Fibroblast of skin of right biceps (primary cell): ENCODE measurements around the gene SRR.
"Not testable (repeated sequence)": the region's sequence is repeated elsewhere in the genome, so short reads cannot be mapped to it uniquely, and the experiment has no call there.

ENCODE experiments used
- DNase-seq: peaks from one replicate; pipeline ENCODE4 v3.0.0-alpha.2; 2013

Gene SRR, protein sequence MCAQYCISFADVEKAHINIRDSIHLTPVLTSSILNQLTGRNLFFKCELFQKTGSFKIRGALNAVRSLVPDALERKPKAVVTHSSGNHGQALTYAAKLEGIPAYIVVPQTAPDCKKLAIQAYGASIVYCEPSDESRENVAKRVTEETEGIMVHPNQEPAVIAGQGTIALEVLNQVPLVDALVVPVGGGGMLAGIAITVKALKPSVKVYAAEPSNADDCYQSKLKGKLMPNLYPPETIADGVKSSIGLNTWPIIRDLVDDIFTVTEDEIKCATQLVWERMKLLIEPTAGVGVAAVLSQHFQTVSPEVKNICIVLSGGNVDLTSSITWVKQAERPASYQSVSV

GRCh38 chr17:2303204-2304188 is at the start of gene SRR, which contains the start of gene SMG6:
TSS of gene SRR (plus strand) at chr17:2303950. CDS start at chr17:2315561, 11,611 bp downstream.
TSS of gene SMG6 (minus strand) at chr17:2303785. CDS start at chr17:2303720, 65 bp downstream.
- peak; percentile 92 for DNase-seq

- DNase-seq = not testable (repeated sequence)
Measured at GRCh38 chr17:2258830-2259229, 44.9 kb upstream of the SRR start.

- peak; percentile 69 for DNase-seq
Measured at GRCh38 chr17:2259769-2260536, 43.8 kb upstream of the SRR start.

DNA sequence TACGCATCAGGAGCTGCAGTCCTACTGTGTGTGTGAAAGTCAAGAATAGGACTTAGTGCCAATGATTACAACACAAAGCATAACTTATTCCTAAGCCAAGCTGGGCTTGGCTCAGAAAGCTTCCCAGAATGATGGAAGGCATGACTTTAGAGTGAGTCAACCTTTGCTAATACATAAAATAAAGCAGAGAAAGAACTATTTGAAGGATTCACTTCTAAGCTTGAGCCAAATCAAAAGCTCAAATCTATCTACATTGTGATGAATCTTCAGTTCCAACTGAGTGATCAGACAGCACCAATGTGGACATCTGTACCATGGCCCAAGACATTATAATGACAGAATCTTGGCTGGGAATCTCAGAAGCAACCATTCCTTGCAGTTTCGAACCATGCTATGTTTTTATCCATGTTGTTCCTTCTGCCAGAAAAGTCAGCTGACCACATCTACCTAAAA is 41.6 kb upstream of the SRR start:
- DNase-seq = peak; percentile 92

- DNase-seq = peak; percentile 47
Measured at GRCh38 chr17:2263183-2264066, 40.3 kb upstream of the SRR start.

DNA sequence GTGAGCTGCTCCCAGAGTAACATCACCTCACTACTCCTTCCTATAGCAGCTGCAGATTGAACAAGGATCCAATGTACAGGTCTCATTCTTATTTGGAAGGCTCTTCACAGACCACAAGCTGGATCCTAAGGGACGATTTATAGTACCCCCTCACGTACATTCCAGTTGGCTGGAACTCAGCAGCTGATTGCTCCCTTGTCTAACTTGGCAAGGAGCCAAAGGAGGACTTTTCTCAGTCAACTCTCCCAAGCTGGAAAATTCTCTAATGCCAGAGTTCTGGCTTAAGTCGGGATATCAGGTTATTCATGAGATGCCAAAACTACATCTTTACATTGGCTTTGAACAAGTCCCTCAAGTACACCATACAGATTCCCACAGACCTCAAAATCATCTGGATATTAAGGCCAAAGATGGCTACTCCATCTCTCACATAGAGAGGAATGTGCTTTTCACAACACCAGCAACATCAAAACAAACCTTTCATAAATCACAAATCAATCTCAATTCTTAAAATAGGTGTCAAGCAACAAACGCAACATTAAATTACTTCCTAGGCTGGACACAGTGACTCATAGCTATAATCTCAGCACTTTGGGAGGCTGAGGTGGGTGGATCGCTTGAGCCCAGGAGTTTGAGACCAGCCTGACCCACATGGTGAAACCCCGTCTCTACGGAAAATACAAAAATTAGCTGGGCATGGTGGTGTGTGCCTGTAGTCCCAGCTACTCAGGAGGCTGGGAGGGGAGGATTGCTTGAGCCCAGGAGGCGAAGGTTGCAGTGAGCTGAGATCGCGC is 39.5 kb upstream of the SRR start:
- DNase-seq = peak; percentile 62

DNA sequence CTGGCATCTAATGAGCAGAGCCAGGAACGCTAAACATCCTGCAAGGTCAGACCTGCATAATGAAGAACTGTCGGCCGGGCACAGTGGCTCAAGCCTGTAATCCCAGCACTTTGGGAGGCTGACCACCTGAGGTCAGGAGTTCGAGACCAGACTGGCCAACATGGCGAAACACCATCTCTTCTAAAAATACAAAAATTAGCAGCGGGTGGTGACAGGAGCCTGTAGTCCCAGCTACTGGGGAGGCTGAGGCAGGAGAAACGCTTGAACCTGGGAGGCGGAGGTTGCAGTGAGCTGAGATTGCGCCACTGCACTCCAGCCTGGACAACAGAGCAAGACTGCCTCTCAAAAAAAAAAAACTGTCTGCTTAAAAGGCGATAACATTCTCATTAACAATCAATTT is 38.6 kb upstream of the SRR start:
- DNase-seq = not testable (repeated sequence)

DNA sequence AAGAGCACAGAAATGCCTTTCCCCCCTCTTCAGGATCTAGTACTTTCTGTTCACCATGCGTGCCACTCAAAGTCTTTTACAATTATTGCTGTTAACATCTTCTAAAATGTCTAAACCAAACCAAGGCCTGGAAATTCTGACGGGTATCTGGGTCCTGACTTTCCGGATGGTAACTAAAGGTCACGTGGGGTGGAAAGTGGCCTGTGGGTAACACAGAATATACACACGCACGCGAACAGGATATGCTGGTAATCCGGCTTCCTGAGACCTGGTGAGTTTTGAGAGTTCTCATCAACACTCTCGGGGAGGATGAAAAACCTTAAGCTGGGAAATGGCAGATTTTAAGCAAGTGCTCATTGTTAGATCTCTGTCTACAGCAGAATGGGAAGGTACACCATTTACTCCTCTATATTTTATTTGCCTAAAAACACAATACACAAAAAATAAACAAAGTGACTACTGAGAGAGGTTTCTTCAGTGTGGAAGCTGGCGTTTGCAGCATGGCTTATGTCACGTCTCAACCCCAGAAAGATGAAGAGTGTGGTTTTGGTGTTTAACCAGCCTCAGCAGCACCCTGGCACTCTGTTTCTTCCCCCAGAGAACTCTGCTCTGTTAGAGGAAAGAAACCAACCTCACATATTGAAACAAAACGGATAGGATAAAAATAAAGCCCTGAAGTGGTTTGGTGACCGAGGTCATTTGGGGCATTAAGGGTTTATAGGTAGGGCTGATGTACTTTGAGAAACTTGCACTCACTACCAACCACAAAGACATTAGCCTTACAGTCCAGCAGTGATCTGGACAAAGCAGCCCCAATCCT is 37.5 kb upstream of the SRR start:
- no peak for DNase-seq

DNA sequence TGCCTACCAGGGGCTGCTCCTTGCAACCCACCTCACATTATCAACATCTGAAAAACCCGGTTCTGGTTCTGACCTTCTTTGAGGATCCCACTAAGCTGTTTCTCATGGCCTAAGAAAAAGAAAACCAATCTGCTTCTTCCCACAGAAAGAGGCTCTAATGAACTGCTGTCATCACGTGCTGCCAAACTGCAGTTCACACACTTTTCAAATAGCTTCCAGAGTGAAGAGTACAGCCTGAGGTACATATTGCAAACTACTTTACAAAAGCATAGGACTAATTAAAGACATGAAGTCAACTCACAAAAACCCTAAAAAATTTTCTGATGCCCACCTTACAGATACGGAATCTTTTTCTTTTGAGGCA is 36.9 kb upstream of the SRR start:
- no peak for DNase-seq

GRCh38 chr17:2267354-2267753 is 36.4 kb upstream of the SRR start:
- no peak for DNase-seq

DNA sequence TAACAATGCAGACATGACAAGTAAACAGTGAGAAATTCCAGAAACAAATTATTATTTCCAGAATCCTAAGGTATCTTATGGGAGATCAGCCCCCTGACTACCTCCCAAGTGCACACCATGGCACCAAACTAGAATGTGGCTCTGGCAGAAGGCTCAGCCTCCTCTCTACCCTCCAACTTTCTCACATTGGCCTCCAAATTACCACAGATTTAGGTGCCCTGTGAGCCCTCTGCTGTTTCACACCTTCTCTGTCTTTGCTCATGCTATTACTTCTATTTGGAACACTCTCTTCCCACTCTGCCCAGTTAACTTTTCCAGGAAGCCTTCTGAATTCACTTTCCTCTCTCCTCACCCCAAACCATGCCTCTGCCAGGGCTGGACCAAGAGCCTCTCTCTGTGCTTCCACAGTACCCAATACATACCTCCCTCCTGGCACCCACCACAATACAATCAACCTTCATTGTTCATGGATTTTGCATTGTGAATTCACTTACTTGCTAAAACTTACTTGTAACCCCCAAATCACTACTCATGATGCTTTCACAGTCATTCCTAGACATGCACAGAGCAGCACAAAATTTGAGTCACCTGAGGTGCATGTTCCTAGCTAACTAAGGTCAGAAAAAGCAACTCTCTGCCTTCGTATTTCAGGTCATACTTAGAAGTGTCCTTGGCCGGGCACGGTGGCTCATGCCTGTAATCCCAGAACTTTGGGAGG is 31.6 kb upstream of the SRR start:
- no peak for DNase-seq

GRCh38 chr17:2274414-2274813 is 29.3 kb upstream of the SRR start:
- no peak for DNase-seq

- no peak for DNase-seq
Measured at GRCh38 chr17:2275722-2276121, 28.0 kb upstream of the SRR start.

- no peak for DNase-seq
Measured at GRCh38 chr17:2277429-2278170, 26.1 kb upstream of the SRR start.

- no peak for DNase-seq
Measured at GRCh38 chr17:2279707-2280106, 24.0 kb upstream of the SRR start.

DNA sequence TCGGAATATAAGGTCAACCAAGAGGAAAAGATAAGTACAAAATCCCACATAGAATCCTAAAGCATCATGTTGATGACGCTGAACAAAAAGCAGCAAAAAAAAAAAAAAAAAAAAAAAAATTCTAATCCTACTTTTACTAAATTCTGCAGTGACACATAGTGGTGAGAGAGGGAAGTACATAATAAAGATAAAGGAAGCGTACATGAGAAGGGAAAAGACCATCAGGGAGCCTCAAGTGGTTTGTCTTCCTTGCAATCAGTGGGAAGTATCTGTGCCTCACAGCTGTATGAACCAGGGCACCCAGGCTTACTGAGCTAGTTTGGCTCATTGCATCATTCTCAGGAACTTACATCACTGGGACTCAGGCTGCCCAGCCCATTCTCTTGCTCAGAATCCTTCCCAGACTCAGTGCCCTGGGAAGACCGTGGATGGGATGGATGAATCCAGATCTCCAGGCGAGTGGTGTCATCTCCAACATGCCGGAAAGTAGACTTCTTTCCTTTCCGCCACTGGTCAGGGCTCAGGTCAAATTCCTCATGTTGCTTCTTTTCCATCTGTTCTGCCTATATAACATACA is 21.4 kb upstream of the SRR start:
- DNase-seq = peak; percentile 83

DNA sequence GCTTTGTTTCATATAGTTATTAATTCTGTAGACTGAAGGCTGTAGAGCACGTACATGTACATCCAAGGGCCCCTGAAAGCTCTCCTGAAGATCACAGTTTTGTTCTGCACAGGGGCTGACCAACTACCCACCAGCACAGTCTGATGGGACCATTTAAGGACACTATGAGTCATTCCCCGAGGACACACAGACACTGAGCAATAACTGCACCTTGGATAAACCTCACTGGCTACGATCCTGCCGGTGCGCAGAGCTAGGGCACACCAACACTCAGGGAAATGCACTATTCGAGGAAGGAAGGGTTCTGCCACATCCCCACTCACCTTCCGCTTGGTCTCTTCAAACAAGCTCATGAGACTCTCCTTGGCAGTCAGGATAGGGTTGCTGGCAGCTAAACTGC is 20.4 kb upstream of the SRR start:
- DNase-seq = no peak

GRCh38 chr17:2289878-2290478 is 13.8 kb upstream of the SRR start:
- peak; percentile 7 for DNase-seq
